Neural progenitor cell (in vitro differentiated cells): ENCODE results near the gene ZFHX3.

ENCODE experiments used
- EZH2 ChIP-seq: fragments of 200-600 bp; sonication (generic); IDR thresholded peaks from 2 replicates; pipeline ENCODE4 v1.6.1; 2017; ENCODE audit warnings: antibody characterized with exemption, mild to moderate bottlenecking, moderate library complexity
- EZH2phosphoT487 ChIP-seq: fragments of 200-600 bp; sonication (generic); IDR thresholded peaks from 2 replicates; pipeline ENCODE4 v1.6.1; 2017; ENCODE audit warnings: antibody characterized with exemption
- TF ChIP-seq, protein P1 (sequence below): fragments of 200-600 bp; sonication (generic); IDR thresholded peaks from 2 replicates; pipeline ENCODE4 v1.5.1; 2017; ENCODE audit warnings: antibody characterized with exemption, mild to moderate bottlenecking

DNA sequence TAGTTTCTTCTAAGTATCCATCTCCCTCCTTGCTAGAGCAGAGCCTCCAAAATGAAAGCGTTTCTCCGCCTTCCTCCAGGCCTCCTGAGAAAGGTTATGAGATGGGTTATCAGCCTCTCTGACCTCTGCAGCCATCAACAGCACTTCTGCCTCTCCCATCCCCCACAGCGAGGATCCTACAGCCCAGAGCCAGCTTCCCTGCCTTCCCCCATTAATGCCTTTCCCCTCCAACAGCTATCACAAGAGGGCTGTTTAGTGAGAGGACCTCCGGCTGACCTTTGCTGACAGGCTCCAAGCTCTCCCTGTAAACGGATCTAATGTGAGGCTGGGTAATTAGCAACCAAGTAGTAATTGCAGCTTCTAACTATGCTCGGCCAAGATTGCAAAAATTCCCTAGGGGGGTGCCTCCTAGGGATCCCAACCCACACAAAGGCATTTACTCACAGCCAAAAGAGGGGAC is 55.8 kb downstream of the ZFHX3 start:
- TF ChIP-seq, protein P1, sequence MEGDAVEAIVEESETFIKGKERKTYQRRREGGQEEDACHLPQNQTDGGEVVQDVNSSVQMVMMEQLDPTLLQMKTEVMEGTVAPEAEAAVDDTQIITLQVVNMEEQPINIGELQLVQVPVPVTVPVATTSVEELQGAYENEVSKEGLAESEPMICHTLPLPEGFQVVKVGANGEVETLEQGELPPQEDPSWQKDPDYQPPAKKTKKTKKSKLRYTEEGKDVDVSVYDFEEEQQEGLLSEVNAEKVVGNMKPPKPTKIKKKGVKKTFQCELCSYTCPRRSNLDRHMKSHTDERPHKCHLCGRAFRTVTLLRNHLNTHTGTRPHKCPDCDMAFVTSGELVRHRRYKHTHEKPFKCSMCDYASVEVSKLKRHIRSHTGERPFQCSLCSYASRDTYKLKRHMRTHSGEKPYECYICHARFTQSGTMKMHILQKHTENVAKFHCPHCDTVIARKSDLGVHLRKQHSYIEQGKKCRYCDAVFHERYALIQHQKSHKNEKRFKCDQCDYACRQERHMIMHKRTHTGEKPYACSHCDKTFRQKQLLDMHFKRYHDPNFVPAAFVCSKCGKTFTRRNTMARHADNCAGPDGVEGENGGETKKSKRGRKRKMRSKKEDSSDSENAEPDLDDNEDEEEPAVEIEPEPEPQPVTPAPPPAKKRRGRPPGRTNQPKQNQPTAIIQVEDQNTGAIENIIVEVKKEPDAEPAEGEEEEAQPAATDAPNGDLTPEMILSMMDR, result no peak
- TF ChIP-seq EZH2 (no peak), EZH2phosphoT487 (no peak)
